ENCODE measurements around the gene HNF1B. TPM values are rescaled to one million over a fixed set of nuclear protein-coding genes. Genes with fewer than 3 reads are reported as not detected.

The HNF1B gene
- total and polyA plus RNA-seq, 2 donors (not counting 3 experiments of a cell fraction or from before 2014, with no cell fraction given): not detected

GRCh38 chr17:37671028-37671823 is 73.6 kb downstream of the HNF1B start:
- no peak overlapping the region for H3K27ac ChIP-seq (ENCODE audit: insufficient read depth, low read depth, low read length)
- dilution Hi-C loops (cut with MboI; ENCODE audit: extremely low pct_ligation_motif_present, low sequenced_read_pairs) (no loop called here), intact Hi-C loops (cut with micrococcal nuclease) (no loop called here)
- peaks cover 2 to 3% of the 10 kb centered on the region in 2 experiments for H3K27me3 ChIP-seq (ENCODE audit: control insufficient read depth in 2 of 2, insufficient read depth in 2 of 2, low read length in 2 of 2)
- FAIRE-seq (no peak), DNase-seq (ENCODE audit: low read depth, low spot score) (no peak)
- no TSS peak for BruUV-seq (replicated peaks)
- no peaks in the 10 kb centered on the region for H3K79me2 ChIP-seq (ENCODE audit: control insufficient read depth, insufficient read depth, low read length)
- no peaks in the 10 kb centered on the region for H3K4me1 ChIP-seq (ENCODE audit: control insufficient read depth, extremely low read depth, insufficient read depth, low read length)
- H3K4me2 ChIP-seq (ENCODE audit: insufficient read depth, low read length): no peak overlapping the region
- CTCF ChIA-PET: interaction anchor here (0.6 to 1.9 kb wide), 2 partner anchors 99 to 145 kb away, joined by 3 to 6 read pairs; no protein-coding TSS in a partner anchor
- TF ChIP-seq MAX (IDR thresholded peaks at IDR 0.05; ENCODE audit: insufficient read depth, insufficient read length): no peak
- TF ChIP-seq FOS (IDR thresholded peaks at IDR 0.05; ENCODE audit: borderline replicate concordance, insufficient read depth, low read length): no peak
- TF ChIP-seq CTCF (IDR thresholded peaks at IDR 0.05; ENCODE audit: extremely low read depth in 1 of 2, insufficient read depth in 1 of 2, low read depth in 1 of 2, low read length in 2 of 2): no peak
- no peak for TF ChIP-seq EZH2 (IDR thresholded peaks at IDR 0.05; ENCODE audit: borderline replicate concordance, low read depth, low read length, severe bottlenecking)
- no peak for TF ChIP-seq POLR2AphosphoS5 (IDR thresholded peaks at IDR 0.05; ENCODE audit: insufficient read depth, low read depth, low read length)
- no peak for TF ChIP-seq GATA2 (IDR thresholded peaks at IDR 0.05; ENCODE audit: insufficient read depth, insufficient read length, low read depth, low read length)
- TF ChIP-seq POLR2A (IDR thresholded peaks at IDR 0.05; ENCODE audit: low read depth, low read length): no peak
- no peak for TF ChIP-seq MYC (IDR thresholded peaks at IDR 0.05; ENCODE audit: low read depth, low read length)
- TF ChIP-seq JUN (IDR thresholded peaks at IDR 0.05; ENCODE audit: borderline replicate concordance, insufficient read depth, insufficient read length, low read depth): no peak
- no peaks in the 10 kb centered on the region for H4K20me1 ChIP-seq (replicated peaks; ENCODE audit: control insufficient read depth, extremely low read depth, insufficient read depth, low read length)
- no peaks in the 10 kb centered on the region for H3K36me3 ChIP-seq (ENCODE audit: control insufficient read depth in 2 of 2, extremely low read depth in 1 of 2, insufficient read depth in 2 of 2, low read length in 2 of 2)
- H2AFZ ChIP-seq (ENCODE audit: low read depth, low read length): no peak overlapping the region
- H3K9ac ChIP-seq (replicated peaks; ENCODE audit: extremely low read depth, insufficient read depth, low read length): no peak overlapping the region
- no peaks in the 10 kb centered on the region for H3K9me3 ChIP-seq (replicated peaks; ENCODE audit: control insufficient read depth, insufficient read depth, low read length)
- no peak overlapping the region for H3K4me3 ChIP-seq (replicated peaks in 1 of 3; ENCODE audit: insufficient read depth in 1 of 3, low read depth in 1 of 3, low read length in 3 of 3)
- no peaks in the 10 kb centered on the region for H3K9me1 ChIP-seq (replicated peaks; ENCODE audit: control insufficient read depth, extremely low read depth, insufficient read depth, low read length)
- POLR2A ChIA-PET: no interaction called here

Measured in endothelial cell of umbilical vein (primary cell).